ENCODE results near the gene KRT84. TPM values are rescaled to one million over a fixed set of nuclear protein-coding genes. Genes with fewer than 3 reads are reported as not detected.

KRT84 gene
- total RNA-seq, 1 experiment from 2014 or later, result not detected

DNA sequence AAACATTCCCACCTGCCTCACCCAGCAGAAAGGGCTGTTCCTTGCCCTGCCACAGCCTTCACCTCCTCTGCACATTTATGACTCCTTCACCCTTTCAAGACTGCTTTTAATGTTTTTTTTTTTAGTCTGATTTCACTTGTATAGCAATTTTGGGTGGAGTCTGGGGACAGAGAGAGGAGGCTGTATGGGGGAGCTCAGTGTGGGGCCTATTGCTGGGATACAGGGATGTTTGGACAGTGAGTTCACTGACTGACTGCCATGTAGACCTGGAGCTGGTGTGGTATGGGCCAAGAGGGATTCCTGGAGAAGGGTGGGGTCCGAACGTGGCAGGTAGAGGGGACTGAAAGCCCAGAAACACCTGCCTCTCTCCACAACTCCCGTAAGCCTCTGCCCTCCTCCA is 16.2 kb downstream of the KRT84 start:
- TF ChIP-seq, protein P1, sequence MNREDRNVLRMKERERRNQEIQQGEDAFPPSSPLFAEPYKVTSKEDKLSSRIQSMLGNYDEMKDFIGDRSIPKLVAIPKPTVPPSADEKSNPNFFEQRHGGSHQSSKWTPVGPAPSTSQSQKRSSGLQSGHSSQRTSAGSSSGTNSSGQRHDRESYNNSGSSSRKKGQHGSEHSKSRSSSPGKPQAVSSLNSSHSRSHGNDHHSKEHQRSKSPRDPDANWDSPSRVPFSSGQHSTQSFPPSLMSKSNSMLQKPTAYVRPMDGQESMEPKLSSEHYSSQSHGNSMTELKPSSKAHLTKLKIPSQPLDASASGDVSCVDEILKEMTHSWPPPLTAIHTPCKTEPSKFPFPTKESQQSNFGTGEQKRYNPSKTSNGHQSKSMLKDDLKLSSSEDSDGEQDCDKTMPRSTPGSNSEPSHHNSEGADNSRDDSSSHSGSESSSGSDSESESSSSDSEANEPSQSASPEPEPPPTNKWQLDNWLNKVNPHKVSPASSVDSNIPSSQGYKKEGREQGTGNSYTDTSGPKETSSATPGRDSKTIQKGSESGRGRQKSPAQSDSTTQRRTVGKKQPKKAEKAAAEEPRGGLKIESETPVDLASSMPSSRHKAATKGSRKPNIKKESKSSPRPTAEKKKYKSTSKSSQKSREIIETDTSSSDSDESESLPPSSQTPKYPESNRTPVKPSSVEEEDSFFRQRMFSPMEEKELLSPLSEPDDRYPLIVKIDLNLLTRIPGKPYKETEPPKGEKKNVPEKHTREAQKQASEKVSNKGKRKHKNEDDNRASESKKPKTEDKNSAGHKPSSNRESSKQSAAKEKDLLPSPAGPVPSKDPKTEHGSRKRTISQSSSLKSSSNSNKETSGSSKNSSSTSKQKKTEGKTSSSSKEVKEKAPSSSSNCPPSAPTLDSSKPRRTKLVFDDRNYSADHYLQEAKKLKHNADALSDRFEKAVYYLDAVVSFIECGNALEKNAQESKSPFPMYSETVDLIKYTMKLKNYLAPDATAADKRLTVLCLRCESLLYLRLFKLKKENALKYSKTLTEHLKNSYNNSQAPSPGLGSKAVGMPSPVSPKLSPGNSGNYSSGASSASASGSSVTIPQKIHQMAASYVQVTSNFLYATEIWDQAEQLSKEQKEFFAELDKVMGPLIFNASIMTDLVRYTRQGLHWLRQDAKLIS (CRISPR knock-in tag; IDR thresholded peaks at IDR 0.05; ENCODE audit: borderline replicate concordance), result no peak
- TF ChIP-seq IRF2 (CRISPR knock-in tag; IDR thresholded peaks at IDR 0.05; ENCODE audit: borderline replicate concordance, low read depth), result no peak
- TF ChIP-seq, protein P2, sequence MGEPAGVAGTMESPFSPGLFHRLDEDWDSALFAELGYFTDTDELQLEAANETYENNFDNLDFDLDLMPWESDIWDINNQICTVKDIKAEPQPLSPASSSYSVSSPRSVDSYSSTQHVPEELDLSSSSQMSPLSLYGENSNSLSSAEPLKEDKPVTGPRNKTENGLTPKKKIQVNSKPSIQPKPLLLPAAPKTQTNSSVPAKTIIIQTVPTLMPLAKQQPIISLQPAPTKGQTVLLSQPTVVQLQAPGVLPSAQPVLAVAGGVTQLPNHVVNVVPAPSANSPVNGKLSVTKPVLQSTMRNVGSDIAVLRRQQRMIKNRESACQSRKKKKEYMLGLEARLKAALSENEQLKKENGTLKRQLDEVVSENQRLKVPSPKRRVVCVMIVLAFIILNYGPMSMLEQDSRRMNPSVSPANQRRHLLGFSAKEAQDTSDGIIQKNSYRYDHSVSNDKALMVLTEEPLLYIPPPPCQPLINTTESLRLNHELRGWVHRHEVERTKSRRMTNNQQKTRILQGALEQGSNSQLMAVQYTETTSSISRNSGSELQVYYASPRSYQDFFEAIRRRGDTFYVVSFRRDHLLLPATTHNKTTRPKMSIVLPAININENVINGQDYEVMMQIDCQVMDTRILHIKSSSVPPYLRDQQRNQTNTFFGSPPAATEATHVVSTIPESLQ (CRISPR knock-in tag; IDR thresholded peaks at IDR 0.05), result no peak
- TF ChIP-seq, protein P3, sequence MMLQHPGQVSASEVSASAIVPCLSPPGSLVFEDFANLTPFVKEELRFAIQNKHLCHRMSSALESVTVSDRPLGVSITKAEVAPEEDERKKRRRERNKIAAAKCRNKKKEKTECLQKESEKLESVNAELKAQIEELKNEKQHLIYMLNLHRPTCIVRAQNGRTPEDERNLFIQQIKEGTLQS (CRISPR knock-in tag; conservative IDR thresholded peaks at IDR 0.05), result no peak
- TF ChIP-seq, protein P4, sequence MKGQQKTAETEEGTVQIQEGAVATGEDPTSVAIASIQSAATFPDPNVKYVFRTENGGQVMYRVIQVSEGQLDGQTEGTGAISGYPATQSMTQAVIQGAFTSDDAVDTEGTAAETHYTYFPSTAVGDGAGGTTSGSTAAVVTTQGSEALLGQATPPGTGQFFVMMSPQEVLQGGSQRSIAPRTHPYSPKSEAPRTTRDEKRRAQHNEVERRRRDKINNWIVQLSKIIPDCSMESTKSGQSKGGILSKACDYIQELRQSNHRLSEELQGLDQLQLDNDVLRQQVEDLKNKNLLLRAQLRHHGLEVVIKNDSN (CRISPR knock-in tag; IDR thresholded peaks at IDR 0.05), result no peak
- TF ChIP-seq, protein P5, sequence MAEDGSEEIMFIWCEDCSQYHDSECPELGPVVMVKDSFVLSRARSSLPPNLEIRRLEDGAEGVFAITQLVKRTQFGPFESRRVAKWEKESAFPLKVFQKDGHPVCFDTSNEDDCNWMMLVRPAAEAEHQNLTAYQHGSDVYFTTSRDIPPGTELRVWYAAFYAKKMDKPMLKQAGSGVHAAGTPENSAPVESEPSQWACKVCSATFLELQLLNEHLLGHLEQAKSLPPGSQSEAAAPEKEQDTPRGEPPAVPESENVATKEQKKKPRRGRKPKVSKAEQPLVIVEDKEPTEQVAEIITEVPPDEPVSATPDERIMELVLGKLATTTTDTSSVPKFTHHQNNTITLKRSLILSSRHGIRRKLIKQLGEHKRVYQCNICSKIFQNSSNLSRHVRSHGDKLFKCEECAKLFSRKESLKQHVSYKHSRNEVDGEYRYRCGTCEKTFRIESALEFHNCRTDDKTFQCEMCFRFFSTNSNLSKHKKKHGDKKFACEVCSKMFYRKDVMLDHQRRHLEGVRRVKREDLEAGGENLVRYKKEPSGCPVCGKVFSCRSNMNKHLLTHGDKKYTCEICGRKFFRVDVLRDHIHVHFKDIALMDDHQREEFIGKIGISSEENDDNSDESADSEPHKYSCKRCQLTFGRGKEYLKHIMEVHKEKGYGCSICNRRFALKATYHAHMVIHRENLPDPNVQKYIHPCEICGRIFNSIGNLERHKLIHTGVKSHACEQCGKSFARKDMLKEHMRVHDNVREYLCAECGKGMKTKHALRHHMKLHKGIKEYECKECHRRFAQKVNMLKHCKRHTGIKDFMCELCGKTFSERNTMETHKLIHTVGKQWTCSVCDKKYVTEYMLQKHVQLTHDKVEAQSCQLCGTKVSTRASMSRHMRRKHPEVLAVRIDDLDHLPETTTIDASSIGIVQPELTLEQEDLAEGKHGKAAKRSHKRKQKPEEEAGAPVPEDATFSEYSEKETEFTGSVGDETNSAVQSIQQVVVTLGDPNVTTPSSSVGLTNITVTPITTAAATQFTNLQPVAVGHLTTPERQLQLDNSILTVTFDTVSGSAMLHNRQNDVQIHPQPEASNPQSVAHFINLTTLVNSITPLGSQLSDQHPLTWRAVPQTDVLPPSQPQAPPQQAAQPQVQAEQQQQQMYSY (CRISPR knock-in tag; IDR thresholded peaks at IDR 0.05), result no peak
- no peak for TF ChIP-seq SMAD3 (CRISPR knock-in tag; IDR thresholded peaks at IDR 0.05; ENCODE audit: borderline replicate concordance)
- TF ChIP-seq SMAD4 (CRISPR knock-in tag; IDR thresholded peaks at IDR 0.05), result no peak
- TF ChIP-seq ZNF396 (CRISPR knock-in tag; IDR thresholded peaks at IDR 0.05; ENCODE audit: borderline replicate concordance), result no peak
- TF ChIP-seq, protein P6, sequence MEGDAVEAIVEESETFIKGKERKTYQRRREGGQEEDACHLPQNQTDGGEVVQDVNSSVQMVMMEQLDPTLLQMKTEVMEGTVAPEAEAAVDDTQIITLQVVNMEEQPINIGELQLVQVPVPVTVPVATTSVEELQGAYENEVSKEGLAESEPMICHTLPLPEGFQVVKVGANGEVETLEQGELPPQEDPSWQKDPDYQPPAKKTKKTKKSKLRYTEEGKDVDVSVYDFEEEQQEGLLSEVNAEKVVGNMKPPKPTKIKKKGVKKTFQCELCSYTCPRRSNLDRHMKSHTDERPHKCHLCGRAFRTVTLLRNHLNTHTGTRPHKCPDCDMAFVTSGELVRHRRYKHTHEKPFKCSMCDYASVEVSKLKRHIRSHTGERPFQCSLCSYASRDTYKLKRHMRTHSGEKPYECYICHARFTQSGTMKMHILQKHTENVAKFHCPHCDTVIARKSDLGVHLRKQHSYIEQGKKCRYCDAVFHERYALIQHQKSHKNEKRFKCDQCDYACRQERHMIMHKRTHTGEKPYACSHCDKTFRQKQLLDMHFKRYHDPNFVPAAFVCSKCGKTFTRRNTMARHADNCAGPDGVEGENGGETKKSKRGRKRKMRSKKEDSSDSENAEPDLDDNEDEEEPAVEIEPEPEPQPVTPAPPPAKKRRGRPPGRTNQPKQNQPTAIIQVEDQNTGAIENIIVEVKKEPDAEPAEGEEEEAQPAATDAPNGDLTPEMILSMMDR (IDR thresholded peaks at IDR 0.05), result no peak
- TF ChIP-seq, protein P7, sequence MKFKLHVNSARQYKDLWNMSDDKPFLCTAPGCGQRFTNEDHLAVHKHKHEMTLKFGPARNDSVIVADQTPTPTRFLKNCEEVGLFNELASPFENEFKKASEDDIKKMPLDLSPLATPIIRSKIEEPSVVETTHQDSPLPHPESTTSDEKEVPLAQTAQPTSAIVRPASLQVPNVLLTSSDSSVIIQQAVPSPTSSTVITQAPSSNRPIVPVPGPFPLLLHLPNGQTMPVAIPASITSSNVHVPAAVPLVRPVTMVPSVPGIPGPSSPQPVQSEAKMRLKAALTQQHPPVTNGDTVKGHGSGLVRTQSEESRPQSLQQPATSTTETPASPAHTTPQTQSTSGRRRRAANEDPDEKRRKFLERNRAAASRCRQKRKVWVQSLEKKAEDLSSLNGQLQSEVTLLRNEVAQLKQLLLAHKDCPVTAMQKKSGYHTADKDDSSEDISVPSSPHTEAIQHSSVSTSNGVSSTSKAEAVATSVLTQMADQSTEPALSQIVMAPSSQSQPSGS (CRISPR knock-in tag; IDR thresholded peaks at IDR 0.05; ENCODE audit: borderline replicate concordance, low read depth), result no peak
- no peak for TF ChIP-seq SOX15 (CRISPR knock-in tag; IDR thresholded peaks at IDR 0.05)
- TF ChIP-seq EMX1 (CRISPR knock-in tag; IDR thresholded peaks at IDR 0.05), result no peak
- TF ChIP-seq, protein P8, sequence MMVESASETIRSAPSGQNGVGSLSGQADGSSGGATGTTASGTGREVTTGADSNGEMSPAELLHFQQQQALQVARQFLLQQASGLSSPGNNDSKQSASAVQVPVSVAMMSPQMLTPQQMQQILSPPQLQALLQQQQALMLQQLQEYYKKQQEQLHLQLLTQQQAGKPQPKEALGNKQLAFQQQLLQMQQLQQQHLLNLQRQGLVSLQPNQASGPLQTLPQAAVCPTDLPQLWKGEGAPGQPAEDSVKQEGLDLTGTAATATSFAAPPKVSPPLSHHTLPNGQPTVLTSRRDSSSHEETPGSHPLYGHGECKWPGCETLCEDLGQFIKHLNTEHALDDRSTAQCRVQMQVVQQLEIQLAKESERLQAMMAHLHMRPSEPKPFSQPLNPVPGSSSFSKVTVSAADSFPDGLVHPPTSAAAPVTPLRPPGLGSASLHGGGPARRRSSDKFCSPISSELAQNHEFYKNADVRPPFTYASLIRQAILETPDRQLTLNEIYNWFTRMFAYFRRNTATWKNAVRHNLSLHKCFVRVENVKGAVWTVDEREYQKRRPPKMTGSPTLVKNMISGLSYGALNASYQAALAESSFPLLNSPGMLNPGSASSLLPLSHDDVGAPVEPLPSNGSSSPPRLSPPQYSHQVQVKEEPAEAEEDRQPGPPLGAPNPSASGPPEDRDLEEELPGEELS (CRISPR knock-in tag; IDR thresholded peaks at IDR 0.05), result no peak
- TF ChIP-seq FOXK1 (CRISPR knock-in tag; IDR thresholded peaks at IDR 0.05), result no peak
- TF ChIP-seq, protein P9, sequence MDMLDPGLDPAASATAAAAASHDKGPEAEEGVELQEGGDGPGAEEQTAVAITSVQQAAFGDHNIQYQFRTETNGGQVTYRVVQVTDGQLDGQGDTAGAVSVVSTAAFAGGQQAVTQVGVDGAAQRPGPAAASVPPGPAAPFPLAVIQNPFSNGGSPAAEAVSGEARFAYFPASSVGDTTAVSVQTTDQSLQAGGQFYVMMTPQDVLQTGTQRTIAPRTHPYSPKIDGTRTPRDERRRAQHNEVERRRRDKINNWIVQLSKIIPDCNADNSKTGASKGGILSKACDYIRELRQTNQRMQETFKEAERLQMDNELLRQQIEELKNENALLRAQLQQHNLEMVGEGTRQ (CRISPR knock-in tag; IDR thresholded peaks at IDR 0.05), result no peak
- TF ChIP-seq GABPB1 (CRISPR knock-in tag; IDR thresholded peaks at IDR 0.05), result no peak
- TF ChIP-seq, protein P10, sequence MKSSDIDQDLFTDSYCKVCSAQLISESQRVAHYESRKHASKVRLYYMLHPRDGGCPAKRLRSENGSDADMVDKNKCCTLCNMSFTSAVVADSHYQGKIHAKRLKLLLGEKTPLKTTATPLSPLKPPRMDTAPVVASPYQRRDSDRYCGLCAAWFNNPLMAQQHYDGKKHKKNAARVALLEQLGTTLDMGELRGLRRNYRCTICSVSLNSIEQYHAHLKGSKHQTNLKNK (CRISPR knock-in tag; IDR thresholded peaks at IDR 0.05), result no peak
- TF ChIP-seq HMGA2 (CRISPR knock-in tag; IDR thresholded peaks at IDR 0.05), result no peak
- H3K36me3 Mint-ChIP-seq, result no peaks in the 10 kb centered on the region
- ChIA-PET CTCF (interaction anchor here (1.0 to 2.3 kb wide), 11 partner anchors 9 to 612 kb away, joined by 3 to 8 read pairs (median 4); no protein-coding TSS in a partner anchor), POLR2A (no interaction called here)
- no peak overlapping the region for H3K27ac Mint-ChIP-seq
- H3K4me3 Mint-ChIP-seq, result no peak overlapping the region
- H3K9me3 Mint-ChIP-seq, result no peaks in the 10 kb centered on the region
- no peaks in the 10 kb centered on the region for H3K27me3 Mint-ChIP-seq (ENCODE audit: low read depth)
- ATAC-seq (no peak), DNase-seq (ENCODE audit: low spot score) (no peak)
- no peaks in the 10 kb centered on the region for H3K4me1 Mint-ChIP-seq

Data from WTC11 (cell line).